Measurements from ENCODE around the gene OR6S1. TPM values are rescaled to one million over a fixed set of nuclear protein-coding genes. Genes with fewer than 3 reads are reported as not detected.

OR6S1 gene
- polyA plus RNA-seq, 1 of the 3 experiments (the other 2 are of a cell fraction), result not detected

GRCh38 chr14:20622816-20623291 is 18.6 kb downstream of the OR6S1 start:
- Histone ChIP-seq H3K36me3 (replicated peaks in 1 of 2; ENCODE audit: control insufficient read depth in 1 of 2, insufficient read depth in 2 of 2, low read length in 1 of 2) (no peaks in the 10 kb centered on the region), H2AFZ (ENCODE audit: low read depth) (no peak overlapping the region), H3K9ac (no peak overlapping the region), H3K9me2 (no peaks in the 10 kb centered on the region), H3K27me3 (ENCODE audit: insufficient read depth) (peaks cover 6% of the 10 kb centered on the region; the same call in 1 of the 2 replicates), H3K4me2 (no peak overlapping the region), H4K20me1 (ENCODE audit: insufficient read depth) (0 out of 2 replicates have a peak, but pooled peaks cover 2% of the 10 kb centered on the region), H3K4me1 (ENCODE audit: control insufficient read depth in 1 of 2, insufficient read depth in 2 of 2, low read depth in 1 of 2, low read length in 1 of 2) (peaks cover 0 to 2% of the 10 kb centered on the region in 2 experiments; a peak in 1 of 4 replicates), H3K27ac (ENCODE audit: low read depth in 2 of 2, low read length in 1 of 2) (no peak overlapping the region), H3K9me3 (no peaks in the 10 kb centered on the region), H3K79me2 (ENCODE audit: insufficient read depth) (no peaks in the 10 kb centered on the region), H3K4me3 (ENCODE audit: low read depth in 2 of 2, low read length in 1 of 2) (no peak overlapping the region), H3F3A (replicated peaks; ENCODE audit: insufficient read depth) (peaks cover 13% of the 10 kb centered on the region)
- TF ChIP-seq FOXJ3 (CRISPR knock-in tag; IDR thresholded peaks at IDR 0.05), result no peak
- TF ChIP-seq RFX5 (IDR thresholded peaks at IDR 0.05; ENCODE audit: low read length), result no peak
- TF ChIP-seq USF2 (IDR thresholded peaks at IDR 0.05; ENCODE audit: borderline replicate concordance, low read depth, low read length), result no peak
- no peak for TF ChIP-seq CTCF (IDR thresholded peaks at IDR 0.05)
- TF ChIP-seq PBX3 (IDR thresholded peaks at IDR 0.05), result no peak
- TF ChIP-seq RXRA (IDR thresholded peaks at IDR 0.05; ENCODE audit: borderline replicate concordance, low read depth), result no peak
- TF ChIP-seq RCOR1 (IDR thresholded peaks at IDR 0.05; ENCODE audit: low read length), result no peak
- no peak for TF ChIP-seq GABPA (IDR thresholded peaks at IDR 0.05; ENCODE audit: low read depth)
- TF ChIP-seq TEAD4 (IDR thresholded peaks at IDR 0.05; ENCODE audit: borderline replicate concordance, insufficient read depth), result no peak
- no peak for TF ChIP-seq ELF1 (IDR thresholded peaks at IDR 0.05)
- no peak for TF ChIP-seq IRF3 (IDR thresholded peaks at IDR 0.05; ENCODE audit: low read depth, low read length)
- no peak for TF ChIP-seq POLR2AphosphoS5 (IDR thresholded peaks at IDR 0.05; ENCODE audit: low read depth, low read length)
- TF ChIP-seq ZBTB33 (IDR thresholded peaks at IDR 0.05; ENCODE audit: borderline replicate concordance, low read depth), result no peak
- no peak for TF ChIP-seq YY1 (IDR thresholded peaks at IDR 0.05; ENCODE audit: low read depth)
- TF ChIP-seq USF1 (IDR thresholded peaks at IDR 0.05; ENCODE audit: borderline replicate concordance, low read depth), result no peak
- no peak for TF ChIP-seq NRF1 (IDR thresholded peaks at IDR 0.05; ENCODE audit: low read depth, low read length)
- no peak for TF ChIP-seq FOSL2 (IDR thresholded peaks at IDR 0.05; ENCODE audit: borderline replicate concordance, low read depth)
- TF ChIP-seq RAD21 (IDR thresholded peaks at IDR 0.05; ENCODE audit: low read length), result no peak
- TF ChIP-seq MAX (IDR thresholded peaks at IDR 0.05; ENCODE audit: low read depth), result no peak
- CTCF ChIA-PET, result interaction anchor here (0.8 to 1.4 kb wide), 5 partner anchors 9 to 68 kb away, joined by 3 to 5 read pairs (median 3); no protein-coding TSS in a partner anchor
- no peak for DNase-seq
- POLR2A ChIA-PET, result no interaction called here
- WGBS (ENCODE audit: low lambda C conversion rate), result 44% methylated on average over 24 of the region's 29 CpGs
